Endothelial cell of umbilical vein (primary cell): ENCODE results near the gene GJB3. TPM values are rescaled to one million over a fixed set of nuclear protein-coding genes. Genes with fewer than 3 reads are reported as not detected.

Experiments used
- BruUV-seq: library from RNA; stranded (reverse); fragments of 400-500 nt; replicated peaks from 2 replicates; lab custom pipeline; 2021; lab: Mats Ljungman, UMichigan
- CTCF ChIA-PET: fragments of 300-600, 350-600 bp; sonication (Branson Sonifier 250); formaldehyde crosslinking; loops from one replicate; lab custom pipeline; 2021; ENCODE audit warnings: antibody characterized with exemption, inconsistent platforms; lab: Charles Lee
- POLR2A ChIA-PET: fragments of 300-600, 350-600 bp; sonication (Branson Sonifier 250); formaldehyde crosslinking; loops from one replicate; lab custom pipeline; 2021; ENCODE audit warnings: antibody characterized with exemption, inconsistent platforms; lab: Charles Lee
- DNase-seq: peaks from one replicate; pipeline ENCODE4 v3.0.0-alpha.2; 2011; ENCODE audit warnings: low read depth, low spot score
- FAIRE-seq: peaks from 2 replicates; lab custom pipeline; 2011; peaks lifted over from hg19 to GRCh38; lab: Jason Lieb, UNC
- H2AFZ ChIP-seq: 2 replicates; pipeline ENCODE4 v1.6.0; 2012; ENCODE audit warnings: low read depth, low read length, control low read depth, inconsistent platforms
- H3K27ac ChIP-seq: 2 replicates; pipeline ENCODE4 v1.5.1; 2011; ENCODE audit warnings: low read depth, mild to moderate bottlenecking, control low read depth, low read length, moderate library complexity; ENCODE audit not compliant: insufficient read depth
- H3K27me3 ChIP-seq, 2 experiments: 2 replicates each; pipeline versions ENCODE4 v1.6.0 to v1.6.1; 2011; ENCODE audit warnings: low read length in 2 of 2, mixed read lengths in 1 of 2; ENCODE audit not compliant: control insufficient read depth in 2 of 2, insufficient read depth in 2 of 2
- H3K36me3 ChIP-seq, 2 experiments: 2 replicates in 1 of 2; 3 replicates in 1 of 2; pipeline ENCODE4 v1.5.1; 2011; ENCODE audit warnings: low read length in 2 of 2, mild to moderate bottlenecking in 1 of 2, moderate library complexity in 1 of 2; ENCODE audit not compliant: control insufficient read depth in 2 of 2, insufficient read depth in 2 of 2; ENCODE audit errors: extremely low read depth in 1 of 2
- H3K4me1 ChIP-seq: 3 replicates; pipeline ENCODE4 v1.5.1; 2011; ENCODE audit warnings: mild to moderate bottlenecking, low read length; ENCODE audit not compliant: control insufficient read depth, insufficient read depth; ENCODE audit errors: extremely low read depth
- H3K4me2 ChIP-seq: 2 replicates; pipeline ENCODE4 v1.6.1; 2011; ENCODE audit warnings: low read length, control low read depth, mixed read lengths; ENCODE audit not compliant: insufficient read depth
- H3K4me3 ChIP-seq, 3 experiments: fragments of 200-600 bp in 1 of 3; sonication (generic), shearing (Covaris generic) in 1 of 3; replicated peaks in 1 of 3; 2 replicates each; pipeline ENCODE4 v1.5.1; 2011 to 2016; ENCODE audit warnings: control low read depth in 3 of 3, low read length in 3 of 3, mild to moderate bottlenecking in 2 of 3, inconsistent platforms in 1 of 3, low read depth in 1 of 3, moderate library complexity in 1 of 3; ENCODE audit not compliant: insufficient read depth in 1 of 3
- H3K79me2 ChIP-seq: 2 replicates; pipeline ENCODE4 v1.6.0; 2012; ENCODE audit warnings: low read length, inconsistent platforms; ENCODE audit not compliant: control insufficient read depth, insufficient read depth
- H3K9ac ChIP-seq: replicated peaks from 2 replicates; pipeline ENCODE3; 2011; ENCODE audit warnings: low read length, control low read depth; ENCODE audit not compliant: insufficient read depth; ENCODE audit errors: extremely low read depth
- H3K9me1 ChIP-seq: replicated peaks from 3 replicates; pipeline ENCODE4 v1.6.0; 2011; ENCODE audit warnings: mild to moderate bottlenecking, low read length; ENCODE audit not compliant: control insufficient read depth, insufficient read depth; ENCODE audit errors: extremely low read depth
- H3K9me3 ChIP-seq: replicated peaks from 2 replicates; pipeline ENCODE4 v1.5.1; 2012; ENCODE audit warnings: low read length, inconsistent platforms; ENCODE audit not compliant: control insufficient read depth, insufficient read depth
- H4K20me1 ChIP-seq: replicated peaks from 2 replicates; pipeline ENCODE3; 2011; ENCODE audit warnings: mild to moderate bottlenecking, low read length; ENCODE audit not compliant: control insufficient read depth, insufficient read depth; ENCODE audit errors: extremely low read depth
- CTCF ChIP-seq, 2 donors: IDR thresholded peaks; 1 replicate in 1 of 2; 2 replicates in 1 of 2; pipeline ENCODE4 v1.5.1; 2011; ENCODE audit warnings: low read length in 2 of 2, mild to moderate bottlenecking in 2 of 2, moderate library complexity in 2 of 2, control low read depth in 1 of 2, inconsistent platforms in 1 of 2, low read depth in 1 of 2; ENCODE audit not compliant: insufficient read depth in 1 of 2; ENCODE audit errors: extremely low read depth in 1 of 2
- EZH2 ChIP-seq: IDR thresholded peaks from 2 replicates; pipeline ENCODE4 v1.6.1; 2012; ENCODE audit warnings: borderline replicate concordance, low read depth, mild to moderate bottlenecking, moderate library complexity, low read length, inconsistent platforms; ENCODE audit not compliant: severe bottlenecking
- FOS ChIP-seq: IDR thresholded peaks from 2 replicates; pipeline ENCODE4 v1.6.1; 2011; ENCODE audit warnings: mild to moderate bottlenecking, low read length, moderate library complexity, borderline replicate concordance; ENCODE audit not compliant: insufficient read depth
- GATA2 ChIP-seq: IDR thresholded peaks from 2 replicates; pipeline ENCODE4 v1.7.0; 2011; ENCODE audit warnings: low read depth, mild to moderate bottlenecking, moderate library complexity, mixed read lengths, low read length; ENCODE audit not compliant: insufficient read length, insufficient read depth
- JUN ChIP-seq: IDR thresholded peaks from 2 replicates; pipeline ENCODE4 v1.6.1; 2011; ENCODE audit warnings: borderline replicate concordance, low read depth; ENCODE audit not compliant: insufficient read length, insufficient read depth
- MAX ChIP-seq: IDR thresholded peaks from 2 replicates; pipeline ENCODE4 v1.6.1; 2011; ENCODE audit not compliant: insufficient read depth, insufficient read length
- MYC ChIP-seq: IDR thresholded peaks from one replicate; pipeline ENCODE4 v1.6.1; 2011; ENCODE audit warnings: mild to moderate bottlenecking, low read depth, low read length
- POLR2A ChIP-seq: IDR thresholded peaks from 2 replicates; pipeline ENCODE4 v1.6.1; 2012; ENCODE audit warnings: low read depth, mild to moderate bottlenecking, control low read depth, low read length
- POLR2AphosphoS5 ChIP-seq: IDR thresholded peaks from 2 replicates; pipeline ENCODE4 v1.6.1; 2012; ENCODE audit warnings: low read depth, mild to moderate bottlenecking, control low read depth, low read length, moderate library complexity; ENCODE audit not compliant: insufficient read depth
- dilution Hi-C: fragments of 300-500 bp; cut with MboI; formaldehyde crosslinking; loops from one replicate; pipeline ENCODE4 v1.15.0; 2019; ENCODE audit warnings: low sequenced_read_pairs; ENCODE audit not compliant: extremely low pct_ligation_motif_present
- intact Hi-C: fragments of 100-400 bp; cut with micrococcal nuclease; formaldehyde crosslinking; loops from one replicate; pipeline ENCODE4 v1.10.0; 2022
- polyA plus RNA-seq, 4 experiments: library from polyadenylated mRNA; depleted of rRNA in 3 of 4; stranded (reverse) in 3 of 4; unstranded in 1 of 4; fragments of >200 nt; gene quantifications; 2 replicates each; pipeline versions ENCODE4 v1.2.1 to v1.2.3, GENCODE V29; 2011 to 2012; ENCODE audit warnings: missing spikeins in 1 of 4
- total RNA-seq: library from RNA; stranded (reverse); gene quantifications from 2 replicates; pipeline ENCODE4 v1.2.3, GENCODE V29; 2021

GJB3 gene
- total and polyA plus RNA-seq, 2 donors (not counting 3 experiments of a cell fraction or from before 2014, with no cell fraction given): not detected

- no TSS peak for BruUV-seq
- no peak overlapping the region for H3K4me3 ChIP-seq
- no peak for TF ChIP-seq GATA2
- peak; percentile 31 to 40 for TF ChIP-seq CTCF (IDR thresholded peaks at IDR 0.05; ENCODE audit: extremely low read depth in 1 of 2, insufficient read depth in 1 of 2, low read depth in 1 of 2, low read length in 2 of 2)
- no peaks in the 10 kb centered on the region for H3K79me2 ChIP-seq
- no peak overlapping the region for H2AFZ ChIP-seq
- no peaks in the 10 kb centered on the region for H3K9me3 ChIP-seq
- H3K9me1 ChIP-seq: no peaks in the 10 kb centered on the region
- ChIA-PET CTCF (interaction anchor here (1.7 to 4.0 kb wide), 3 partner anchors 64 to 79 kb away, joined by 9 to 83 read pairs (median 59); partner anchors contain the start of gene SMIM12), POLR2A (no interaction called here)
- peaks cover 17 to 19% of the 10 kb centered on the region in 2 experiments for H3K27me3 ChIP-seq
- peak; percentile 53 for DNase-seq
- no peaks in the 10 kb centered on the region for H4K20me1 ChIP-seq
- H3K4me1 ChIP-seq: no peaks in the 10 kb centered on the region
- H3K9ac ChIP-seq: no peak overlapping the region
- FAIRE-seq: peak; percentile 28
- intact Hi-C loops (loop anchor here (5.0 kb wide), 3 partner anchors 385 to 985 kb away; partner anchors contain the start of gene SFPQ), dilution Hi-C loops (no loop called here)
- H3K36me3 ChIP-seq: no peaks in the 10 kb centered on the region
- H3K4me2 ChIP-seq: no peak overlapping the region
- H3K27ac ChIP-seq: no peak overlapping the region
Observed at GRCh38 chr1:34787461-34788420, 6.7 kb downstream of the GJB3 start.

- Histone ChIP-seq H3K9me3 (no peaks in the 10 kb centered on the region), H3K9me1 (no peaks in the 10 kb centered on the region), H3K27me3 (peaks cover 26 to 33% of the 10 kb centered on the region in 2 experiments), H3K36me3 (peaks cover 0 to 14% of the 10 kb centered on the region in 2 experiments), H4K20me1 (no peaks in the 10 kb centered on the region), H3K4me2 (no peak overlapping the region), H2AFZ (no peak overlapping the region), H3K4me3 (no peak overlapping the region), H3K4me1 (no peaks in the 10 kb centered on the region), H3K27ac (no peak overlapping the region), H3K79me2 (no peaks in the 10 kb centered on the region), H3K9ac (no peak overlapping the region)
- CTCF ChIA-PET: interaction anchor here (1.0 to 2.5 kb wide), 2 partner anchors 62 to 76 kb away, joined by 3 to 9 read pairs; no protein-coding TSS in a partner anchor
- FAIRE-seq: no peak
- POLR2A ChIA-PET: no interaction called here
- dilution Hi-C loops (no loop called here), intact Hi-C loops (no loop called here)
- no peak for DNase-seq
- TF ChIP-seq MYC (no peak), MAX (no peak), GATA2 (no peak), POLR2A (no peak), CTCF (IDR thresholded peaks at IDR 0.05; ENCODE audit: extremely low read depth in 1 of 2, insufficient read depth in 1 of 2, low read depth in 1 of 2, low read length in 2 of 2) (no peak), EZH2 (no peak), FOS (no peak), JUN (no peak), POLR2AphosphoS5 (no peak)
- no TSS peak for BruUV-seq
Observed at GRCh38 chr1:34790985-34791384, 10.0 kb downstream of the GJB3 start.
